K562 (cell line): Measurements from ENCODE around the gene SSBP2. TPM values are rescaled to one million over a fixed set of nuclear protein-coding genes. Genes with fewer than 3 reads are reported as not detected.

Experiments used
- BRF1 ChIP-seq: IDR thresholded peaks from 3 replicates; pipeline ENCODE4 v1.6.1; 2011; ENCODE audit warnings: borderline replicate concordance, mild to moderate bottlenecking; ENCODE audit not compliant: insufficient read length; ENCODE audit errors: extremely low read depth
- ETS2 ChIP-seq: IDR thresholded peaks from 2 replicates; pipeline ENCODE4 v1.6.1; 2016; ENCODE audit warnings: borderline replicate concordance, missing genetic modification characterization, mild to moderate bottlenecking, moderate library complexity, missing compliant biosample characterization; ENCODE audit not compliant: poor library complexity, severe bottlenecking
- HINFP ChIP-seq: fragments of 450-650 bp; conservative IDR thresholded peaks from 2 replicates; pipeline ENCODE4 v1.6.1; 2016; ENCODE audit warnings: missing genetic modification characterization, low read depth, mild to moderate bottlenecking, control low read depth, missing compliant biosample characterization
- HLTF ChIP-seq: fragments of 450-650 bp; IDR thresholded peaks from 2 replicates; pipeline ENCODE4 v1.6.1; 2016
- ILF3 ChIP-seq: fragments of 450-650 bp; IDR thresholded peaks from 2 replicates; pipeline ENCODE4 v1.6.1; 2018; ENCODE audit warnings: antibody characterized with exemption, mild to moderate bottlenecking, moderate library complexity, borderline replicate concordance
- JUN ChIP-seq, 2 experiments: sonication (generic) in 1 of 2; formaldehyde crosslinking in 1 of 2; IDR thresholded peaks; 2 replicates each; pipeline versions ENCODE4 v1.6.1 to v1.8.0; 2012 to 2022; ENCODE audit warnings: borderline replicate concordance in 2 of 2, mild to moderate bottlenecking in 2 of 2, improper control_type of control experiment in 1 of 2, low read depth in 1 of 2, low read length in 1 of 2, missing genetic modification reagents in 1 of 2
- KDM5B ChIP-seq: fragments of 200-600 bp; sonication (generic); IDR thresholded peaks from 2 replicates; pipeline ENCODE4 v1.6.1; 2012; ENCODE audit warnings: low read depth, mild to moderate bottlenecking, moderate library complexity, low read length, control low read depth, inconsistent platforms; ENCODE audit not compliant: insufficient replicate concordance
- KHSRP ChIP-seq: fragments of 450-650 bp; IDR thresholded peaks from 2 replicates; pipeline ENCODE4 v1.6.1; 2017
- MED1 ChIP-seq: sonication (generic); formaldehyde crosslinking; IDR thresholded peaks from 2 replicates; pipeline ENCODE4 v1.8.1; 2023; ENCODE audit warnings: missing genetic modification reagents, borderline replicate concordance
- MYC ChIP-seq, 2 experiments: fragments of 250-450 bp in 1 of 2; sonication (Bioruptor Pico) in 1 of 2; IDR thresholded peaks; 2 replicates each; pipeline versions ENCODE4 v1.5.1 to v1.6.1; 2012 to 2021; ENCODE audit warnings: low read depth in 2 of 2, borderline replicate concordance in 1 of 2, improper control_type of control experiment in 1 of 2, low read length in 1 of 2, mild to moderate bottlenecking in 1 of 2, moderate library complexity in 1 of 2
- NEUROD1 ChIP-seq: fragments of 150-350 bp; IDR thresholded peaks from 2 replicates; pipeline ENCODE4 v1.6.1; 2014; ENCODE audit warnings: borderline replicate concordance, low read length, low read depth; ENCODE audit not compliant: partially characterized antibody
- NRF1 ChIP-seq, 2 experiments: fragments of 450-650 bp; IDR thresholded peaks in 1 of 2; conservative IDR thresholded peaks in 1 of 2; 2 replicates each; pipeline ENCODE4 v1.6.1; 2014; ENCODE audit warnings: mild to moderate bottlenecking in 2 of 2
- PTTG1 ChIP-seq: fragments of 450-650 bp; IDR thresholded peaks from 2 replicates; pipeline ENCODE4 v1.6.1; 2016; ENCODE audit warnings: low read depth, mild to moderate bottlenecking, missing genetic modification characterization, missing compliant biosample characterization
- ZC3H4 ChIP-seq: sonication (generic); formaldehyde crosslinking; IDR thresholded peaks from 2 replicates; pipeline ENCODE4 v1.9.0; 2021; ENCODE audit warnings: missing genetic modification reagents, borderline replicate concordance
- ZNF197 ChIP-seq: fragments of 200-800 bp; sonication (Bioruptor generic); IDR thresholded peaks from 2 replicates; pipeline ENCODE4 v1.6.1; 2016; ENCODE audit warnings: low read depth, missing genetic modification characterization, missing compliant biosample characterization
- ZNF778 ChIP-seq: fragments of 450-650 bp; formaldehyde crosslinking; IDR thresholded peaks from 2 replicates; pipeline ENCODE4 v1.4.0; 2020; ENCODE audit warnings: mild to moderate bottlenecking, moderate library complexity
- polyA plus RNA-seq, 8 experiments: library from polyadenylated mRNA; depleted of rRNA in 4 of 8; stranded (reverse) in 5 of 8; unstranded in 3 of 8; fragments of >200 nt; fragmentation: Nextera tagmentation in 2 of 8; fragmentation: Illumina TruSeq in 1 of 8; extraction: Ambion mirVana in 2 of 8; extraction: Trizol in 1 of 8; gene quantifications; 2 replicates each; pipeline versions ENCODE4 v1.2.1 to v1.2.3, GENCODE V29; 2011 to 2014; ENCODE audit warnings: inconsistent platforms in 1 of 8, missing spikeins in 1 of 8
- total RNA-seq, 7 experiments: library from RNA; depleted of rRNA in 6 of 7; stranded (reverse); fragments of >200 nt in 6 of 7; fragmentation: Illumina TruSeq in 2 of 7; extraction: Trizol in 2 of 7; gene quantifications; 2 replicates each; pipeline versions ENCODE4 v1.2.1 to v1.2.3, GENCODE V29; 2011 to 2021; ENCODE audit warnings: low replicate concordance in 1 of 7
- TF ChIP-seq, protein P1 (sequence below): fragments of 250-450 bp; sonication (Bioruptor Pico); IDR thresholded peaks from 2 replicates; pipeline ENCODE4 v1.5.0; 2020; ENCODE audit warnings: mild to moderate bottlenecking, borderline replicate concordance
- TF ChIP-seq, protein P2 (sequence below): sonication (generic); formaldehyde crosslinking; IDR thresholded peaks from 2 replicates; pipeline ENCODE4 v1.8.1; 2023; ENCODE audit warnings: mild to moderate bottlenecking, missing genetic modification reagents, moderate library complexity
- TF ChIP-seq, protein P3 (sequence below), 2 experiments: IDR thresholded peaks; 2 replicates each; pipeline ENCODE4 v1.6.1; 2012; ENCODE audit warnings: improper control_type of control experiment in 2 of 2, low read depth in 2 of 2, low read length in 2 of 2, borderline replicate concordance in 1 of 2

The SSBP2 gene
- total and polyA plus RNA-seq, 9 of the 15 experiments (the other 6 are each of a cell fraction or from before 2014, with no cell fraction given): 22.3 to 133 (median 42.1) TPM

DNA sequence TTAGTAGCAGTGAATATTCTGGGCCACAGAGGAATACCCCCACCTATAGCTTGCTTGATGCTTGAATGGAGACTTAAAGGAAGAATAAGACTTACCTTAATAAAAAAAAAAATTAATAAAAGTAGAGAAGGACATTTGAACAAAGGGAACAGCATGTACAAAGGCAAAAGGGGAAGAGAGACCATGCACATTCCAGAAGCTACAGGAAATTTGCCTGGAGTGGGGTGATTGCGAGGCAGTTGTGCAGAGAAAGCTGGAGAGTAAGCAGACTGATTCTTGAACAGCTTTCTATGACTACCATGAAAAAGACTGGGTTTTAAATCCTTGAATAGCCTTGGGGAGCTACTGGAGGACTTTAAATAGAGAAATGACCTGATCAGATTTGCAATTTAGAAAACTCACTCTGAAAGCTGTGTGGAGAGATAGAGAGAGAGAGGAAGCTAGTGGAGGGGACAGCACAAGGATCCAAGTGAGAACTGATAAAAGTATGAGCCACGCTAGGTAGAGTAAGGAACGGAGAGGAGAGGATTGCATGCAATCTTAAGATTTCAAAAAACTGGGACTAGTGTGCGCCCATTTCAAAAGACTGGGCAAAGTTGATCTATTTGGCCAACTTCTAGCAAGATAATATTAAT is 12.5 kb upstream of the SSBP2 start (continued):
- TF ChIP-seq ZNF197 (CRISPR knock-in tag): no peak
- TF ChIP-seq KDM5B: no peak
- no peak for TF ChIP-seq PTTG1 (tag)
- TF ChIP-seq, protein P1, sequence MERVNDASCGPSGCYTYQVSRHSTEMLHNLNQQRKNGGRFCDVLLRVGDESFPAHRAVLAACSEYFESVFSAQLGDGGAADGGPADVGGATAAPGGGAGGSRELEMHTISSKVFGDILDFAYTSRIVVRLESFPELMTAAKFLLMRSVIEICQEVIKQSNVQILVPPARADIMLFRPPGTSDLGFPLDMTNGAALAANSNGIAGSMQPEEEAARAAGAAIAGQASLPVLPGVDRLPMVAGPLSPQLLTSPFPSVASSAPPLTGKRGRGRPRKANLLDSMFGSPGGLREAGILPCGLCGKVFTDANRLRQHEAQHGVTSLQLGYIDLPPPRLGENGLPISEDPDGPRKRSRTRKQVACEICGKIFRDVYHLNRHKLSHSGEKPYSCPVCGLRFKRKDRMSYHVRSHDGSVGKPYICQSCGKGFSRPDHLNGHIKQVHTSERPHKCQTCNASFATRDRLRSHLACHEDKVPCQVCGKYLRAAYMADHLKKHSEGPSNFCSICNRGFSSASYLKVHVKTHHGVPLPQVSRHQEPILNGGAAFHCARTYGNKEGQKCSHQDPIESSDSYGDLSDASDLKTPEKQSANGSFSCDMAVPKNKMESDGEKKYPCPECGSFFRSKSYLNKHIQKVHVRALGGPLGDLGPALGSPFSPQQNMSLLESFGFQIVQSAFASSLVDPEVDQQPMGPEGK (CRISPR knock-in tag): no peak
- TF ChIP-seq HINFP: no peak
- TF ChIP-seq, protein P2, sequence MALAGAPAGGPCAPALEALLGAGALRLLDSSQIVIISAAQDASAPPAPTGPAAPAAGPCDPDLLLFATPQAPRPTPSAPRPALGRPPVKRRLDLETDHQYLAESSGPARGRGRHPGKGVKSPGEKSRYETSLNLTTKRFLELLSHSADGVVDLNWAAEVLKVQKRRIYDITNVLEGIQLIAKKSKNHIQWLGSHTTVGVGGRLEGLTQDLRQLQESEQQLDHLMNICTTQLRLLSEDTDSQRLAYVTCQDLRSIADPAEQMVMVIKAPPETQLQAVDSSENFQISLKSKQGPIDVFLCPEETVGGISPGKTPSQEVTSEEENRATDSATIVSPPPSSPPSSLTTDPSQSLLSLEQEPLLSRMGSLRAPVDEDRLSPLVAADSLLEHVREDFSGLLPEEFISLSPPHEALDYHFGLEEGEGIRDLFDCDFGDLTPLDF (CRISPR knock-in tag): no peak
- TF ChIP-seq ZC3H4 (CRISPR knock-in tag): no peak
- no peak for TF ChIP-seq MED1 (CRISPR knock-in tag)
- no peak for TF ChIP-seq KHSRP
- TF ChIP-seq ETS2 (tag): no peak
- TF ChIP-seq ILF3: no peak
- no peak for TF ChIP-seq HLTF
- TF ChIP-seq MYC (IDR thresholded peaks at IDR 0.05; ENCODE audit: low read depth, low read length): no peak
- no peak for TF ChIP-seq MYC (CRISPR knock-in tag; IDR thresholded peaks at IDR 0.05; ENCODE audit: borderline replicate concordance, low read depth)
- no peak for TF ChIP-seq ZNF778 (CRISPR knock-in tag)
- no peak for TF ChIP-seq NRF1 (conservative IDR thresholded peaks at IDR 0.05 in 1 of 2, IDR thresholded peaks at IDR 0.05 in 1 of 2)
- TF ChIP-seq NEUROD1: no peak
- TF ChIP-seq JUN (IDR thresholded peaks at IDR 0.05; ENCODE audit: borderline replicate concordance, low read depth, low read length): no peak
- no peak for TF ChIP-seq JUN (CRISPR knock-in tag; IDR thresholded peaks at IDR 0.05; ENCODE audit: borderline replicate concordance)
- TF ChIP-seq, protein P3, sequence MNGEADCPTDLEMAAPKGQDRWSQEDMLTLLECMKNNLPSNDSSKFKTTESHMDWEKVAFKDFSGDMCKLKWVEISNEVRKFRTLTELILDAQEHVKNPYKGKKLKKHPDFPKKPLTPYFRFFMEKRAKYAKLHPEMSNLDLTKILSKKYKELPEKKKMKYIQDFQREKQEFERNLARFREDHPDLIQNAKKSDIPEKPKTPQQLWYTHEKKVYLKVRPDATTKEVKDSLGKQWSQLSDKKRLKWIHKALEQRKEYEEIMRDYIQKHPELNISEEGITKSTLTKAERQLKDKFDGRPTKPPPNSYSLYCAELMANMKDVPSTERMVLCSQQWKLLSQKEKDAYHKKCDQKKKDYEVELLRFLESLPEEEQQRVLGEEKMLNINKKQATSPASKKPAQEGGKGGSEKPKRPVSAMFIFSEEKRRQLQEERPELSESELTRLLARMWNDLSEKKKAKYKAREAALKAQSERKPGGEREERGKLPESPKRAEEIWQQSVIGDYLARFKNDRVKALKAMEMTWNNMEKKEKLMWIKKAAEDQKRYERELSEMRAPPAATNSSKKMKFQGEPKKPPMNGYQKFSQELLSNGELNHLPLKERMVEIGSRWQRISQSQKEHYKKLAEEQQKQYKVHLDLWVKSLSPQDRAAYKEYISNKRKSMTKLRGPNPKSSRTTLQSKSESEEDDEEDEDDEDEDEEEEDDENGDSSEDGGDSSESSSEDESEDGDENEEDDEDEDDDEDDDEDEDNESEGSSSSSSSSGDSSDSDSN (IDR thresholded peaks at IDR 0.05; ENCODE audit: borderline replicate concordance in 1 of 2, low read depth in 2 of 2, low read length in 2 of 2): no peak
- no peak for TF ChIP-seq BRF1
